ENCODE data around the gene TULP4.
"Not testable (repeated sequence)": the region's sequence is repeated elsewhere in the genome, so short reads cannot be mapped to it uniquely, and the experiment has no call there.

The TULP4 gene

DNA sequence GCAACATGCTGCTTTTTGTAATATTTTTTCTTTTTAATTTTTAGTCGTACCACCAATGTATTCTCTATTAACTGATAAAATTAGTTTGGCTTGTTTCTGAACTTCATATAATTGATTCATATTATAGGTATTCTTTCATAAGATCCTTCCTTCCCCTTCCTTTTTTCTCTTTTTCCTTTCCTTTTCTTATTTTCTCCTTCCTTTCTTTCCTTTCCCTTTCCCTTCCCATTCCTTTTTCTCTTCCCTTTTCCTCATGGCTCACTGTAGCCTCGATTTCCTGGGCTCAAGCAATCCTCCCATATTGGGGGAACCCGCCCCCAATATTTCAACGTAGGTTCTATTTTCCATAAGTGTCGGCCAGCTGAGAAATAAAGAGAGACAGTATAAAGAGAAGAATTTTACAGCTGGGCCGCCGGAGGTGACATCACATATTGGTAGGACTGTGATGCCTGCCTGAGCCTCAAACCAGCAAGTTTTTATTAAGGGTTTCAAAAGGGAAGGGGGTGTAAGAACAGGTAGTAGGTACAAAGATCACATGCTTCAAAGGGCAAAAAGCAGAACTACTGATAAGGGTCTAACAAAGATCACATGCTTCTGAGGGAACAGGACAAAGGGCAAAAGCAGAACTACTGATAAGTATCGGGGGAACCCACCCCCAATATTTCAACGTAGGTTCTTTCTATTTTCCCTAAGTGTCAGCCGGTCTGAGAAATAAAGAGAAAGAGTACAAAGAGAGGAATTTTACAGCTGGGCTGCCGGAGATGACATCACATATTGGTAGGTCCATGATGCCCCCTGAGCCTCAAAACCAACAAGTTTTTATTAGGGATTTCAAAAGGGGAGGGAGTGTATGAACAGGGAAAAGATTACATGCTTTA lies 16.1 kb upstream of the TULP4 start:
- not testable (repeated sequence) for DNase-seq

DNA sequence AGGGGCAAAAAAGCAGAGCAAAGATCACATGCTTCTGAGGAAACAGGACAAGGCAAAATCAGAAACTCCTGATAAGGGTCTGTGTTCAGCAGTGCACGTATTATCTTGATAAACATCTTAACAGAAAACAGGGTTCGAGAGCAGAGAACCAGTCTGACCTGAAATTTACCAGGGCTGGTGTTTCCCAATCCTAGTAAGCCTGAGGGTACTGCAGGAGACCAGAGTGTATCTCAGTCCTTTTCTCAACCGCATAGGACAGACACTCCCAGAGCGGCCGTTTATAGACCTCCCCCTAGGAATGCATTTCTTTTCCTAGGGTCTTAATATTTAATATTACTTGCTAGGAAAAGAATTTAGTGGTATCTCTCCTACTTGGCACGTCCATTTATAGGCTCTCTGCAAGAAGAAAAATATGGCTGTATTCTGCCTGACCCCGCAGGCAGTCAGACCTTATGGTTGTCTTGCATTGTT lies 15.4 kb upstream of the TULP4 start:
- DNase-seq, result not testable (repeated sequence)

DNA sequence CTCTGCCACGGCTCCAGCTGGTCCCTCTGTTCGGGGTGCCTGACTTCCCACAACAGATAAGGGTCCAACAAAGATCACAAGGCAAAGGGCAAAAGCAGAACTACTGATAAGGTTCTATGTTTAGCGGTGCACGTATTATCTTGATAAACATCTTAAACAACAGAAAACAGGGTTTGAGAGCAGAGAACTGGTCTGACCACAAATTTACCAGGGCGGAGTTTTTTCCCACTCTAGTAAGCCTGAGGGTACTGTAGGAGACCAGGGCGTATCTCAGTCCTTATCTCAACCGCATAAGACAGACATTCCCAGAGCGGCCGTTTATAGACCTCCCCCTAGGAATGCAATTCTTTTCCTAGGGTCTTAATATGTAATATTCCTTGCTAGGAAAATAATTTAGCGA lies 14.6 kb upstream of the TULP4 start:
- not testable (repeated sequence) for DNase-seq

DNA sequence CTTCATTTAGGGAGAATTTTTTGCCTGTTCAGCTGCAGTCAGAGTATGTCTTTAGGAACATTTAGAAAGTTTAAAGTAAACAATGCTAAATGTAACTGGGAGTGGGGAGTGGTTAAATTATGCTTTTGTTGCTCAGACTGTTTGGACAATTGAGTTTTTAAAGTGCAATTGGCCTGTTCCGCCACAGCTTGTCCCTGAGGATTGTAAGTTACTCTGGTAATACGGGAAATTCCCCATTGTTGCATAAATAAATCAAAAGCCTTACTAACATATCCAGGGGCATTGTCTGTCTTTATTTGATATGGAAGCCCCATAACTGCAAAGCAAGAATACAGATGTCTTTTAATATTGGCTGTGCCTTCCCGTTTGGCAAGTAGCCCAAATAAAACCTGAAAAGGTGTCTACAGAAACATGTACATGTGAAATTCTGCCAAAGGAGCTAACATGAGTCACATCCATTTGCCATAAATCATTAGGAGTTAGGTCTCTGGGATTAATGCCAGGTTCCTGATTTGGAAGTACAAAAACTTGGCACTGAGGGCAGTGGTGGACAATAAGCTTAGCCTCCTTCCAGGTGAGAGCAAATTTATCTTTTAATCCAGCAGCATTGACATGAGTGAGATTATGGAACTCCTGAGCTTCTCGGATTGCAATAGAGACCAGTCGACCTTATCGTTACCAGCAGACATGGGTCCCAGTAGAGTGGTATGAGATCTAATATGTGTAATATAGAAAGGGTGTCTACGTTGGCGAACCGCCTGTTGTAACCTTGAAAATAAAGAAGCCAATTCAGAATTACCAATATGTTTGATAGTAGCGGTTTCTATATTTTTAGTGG lies 11.7 kb upstream of the TULP4 start:
- peak in 1 of 14 donors; percentile 37 for DNase-seq

DNA sequence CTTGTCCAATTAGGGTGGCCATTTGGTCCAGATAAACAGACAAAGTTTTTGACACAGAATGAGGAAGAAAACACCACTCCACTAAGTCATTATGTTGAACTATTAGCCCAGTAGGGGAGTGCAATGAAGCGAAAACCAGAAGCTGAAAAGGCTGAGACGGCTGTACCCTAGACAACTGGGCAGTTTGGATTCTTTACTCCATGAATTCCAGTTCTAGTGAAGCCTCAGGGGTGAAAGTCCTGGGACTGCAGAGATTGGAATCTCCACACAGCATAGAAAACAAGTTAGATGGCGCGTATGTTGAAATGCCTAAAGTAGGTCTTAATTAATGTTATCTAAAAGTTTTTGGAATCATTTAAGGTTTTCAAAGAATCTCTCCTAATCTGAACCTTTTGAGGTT lies 10.7 kb upstream of the TULP4 start:
- DNase-seq, result not testable (repeated sequence)

DNA sequence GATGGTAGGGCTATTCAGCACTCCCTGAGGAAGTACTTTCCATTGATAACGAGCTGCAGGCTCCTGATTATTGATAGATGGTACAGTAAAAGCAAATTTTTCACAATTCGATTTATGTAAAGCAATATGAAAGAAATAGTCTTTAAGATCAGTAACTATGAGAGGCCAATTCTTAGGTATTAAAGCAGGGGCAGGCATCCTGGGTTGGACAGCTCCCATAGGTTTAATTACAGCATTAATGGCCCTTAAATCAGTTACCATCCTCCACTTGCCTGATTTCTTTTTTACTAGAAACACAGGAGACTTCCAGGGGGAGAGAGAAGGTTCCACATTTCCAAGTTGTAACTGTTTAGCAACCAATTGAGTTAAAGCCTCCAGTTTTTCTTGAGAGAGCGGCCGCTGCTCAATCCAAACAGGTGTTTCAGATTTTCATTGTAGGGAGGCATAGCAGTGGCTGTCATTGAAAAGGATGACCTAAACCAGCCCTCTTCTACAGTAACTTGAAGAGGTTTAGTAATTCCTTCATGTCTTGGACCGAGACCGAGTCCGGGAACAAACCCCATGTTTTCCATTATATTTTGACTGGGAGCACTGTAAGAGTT lies 10.0 kb upstream of the TULP4 start:
- DNase-seq, result not testable (repeated sequence)

DNA sequence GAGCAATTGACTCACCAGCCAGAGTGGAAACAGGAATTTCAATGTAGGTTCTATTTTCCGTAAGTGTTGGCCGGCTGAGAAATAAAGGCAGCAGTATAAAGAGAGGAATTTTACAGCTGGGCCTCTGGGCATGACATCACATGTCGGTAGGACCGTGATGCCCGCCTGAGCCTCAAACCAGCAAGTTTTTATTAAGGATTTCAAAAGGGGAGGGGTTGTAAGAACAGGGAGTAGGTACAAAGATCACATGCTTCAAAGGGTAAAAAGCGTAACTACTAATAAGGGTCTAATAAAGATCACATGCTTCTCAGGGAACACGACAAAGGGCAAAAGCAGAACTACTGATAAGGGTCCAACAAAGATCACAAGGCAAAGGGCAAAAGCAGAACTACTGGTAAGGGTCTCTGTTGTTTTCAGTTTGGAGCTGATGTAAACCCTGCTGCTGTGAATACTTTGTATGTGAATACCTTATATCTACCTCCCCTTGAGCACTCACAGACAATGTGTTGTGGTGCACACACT lies 9.0 kb upstream of the TULP4 start:
- no peak for DNase-seq

DNA sequence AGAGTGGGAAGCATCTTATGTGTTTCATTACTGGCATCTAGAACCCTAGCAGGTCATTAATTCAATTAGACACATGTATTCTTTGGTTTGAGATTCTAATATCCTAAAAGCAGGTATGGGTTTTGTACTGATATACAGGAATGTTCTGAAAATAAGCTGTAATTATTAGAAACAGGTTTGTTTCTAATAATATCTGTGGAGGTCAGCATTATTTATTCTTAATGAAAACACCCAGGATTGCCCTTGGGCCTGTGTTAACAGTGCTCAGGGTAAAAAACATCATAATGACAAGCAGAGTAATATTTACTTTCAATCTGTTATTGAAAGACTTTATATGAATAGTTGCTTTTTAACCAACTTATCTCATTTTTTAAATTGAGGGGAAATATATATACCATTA lies 8.0 kb upstream of the TULP4 start:
- no peak for DNase-seq

DNA sequence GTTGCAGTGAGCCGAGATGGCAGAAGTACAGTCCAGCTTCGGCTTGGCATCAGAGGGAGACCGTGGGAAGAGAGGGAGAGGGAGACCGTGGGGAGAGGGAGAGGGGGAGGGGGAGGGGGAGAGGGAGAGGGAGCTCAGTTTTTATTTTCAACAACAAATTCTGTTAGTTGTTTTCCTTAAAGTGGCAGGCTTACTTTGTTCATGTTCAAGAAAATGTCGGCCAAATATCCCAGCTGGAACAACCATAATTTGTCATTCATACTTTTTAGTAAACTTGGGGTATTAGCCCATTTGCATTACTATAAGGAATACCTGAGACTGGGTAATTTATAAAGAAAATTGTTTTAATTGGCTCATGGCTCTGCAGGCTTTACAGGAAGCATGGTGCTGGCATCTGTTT lies 2.5 kb upstream of the TULP4 start:
- DNase-seq, result no peak

DNA sequence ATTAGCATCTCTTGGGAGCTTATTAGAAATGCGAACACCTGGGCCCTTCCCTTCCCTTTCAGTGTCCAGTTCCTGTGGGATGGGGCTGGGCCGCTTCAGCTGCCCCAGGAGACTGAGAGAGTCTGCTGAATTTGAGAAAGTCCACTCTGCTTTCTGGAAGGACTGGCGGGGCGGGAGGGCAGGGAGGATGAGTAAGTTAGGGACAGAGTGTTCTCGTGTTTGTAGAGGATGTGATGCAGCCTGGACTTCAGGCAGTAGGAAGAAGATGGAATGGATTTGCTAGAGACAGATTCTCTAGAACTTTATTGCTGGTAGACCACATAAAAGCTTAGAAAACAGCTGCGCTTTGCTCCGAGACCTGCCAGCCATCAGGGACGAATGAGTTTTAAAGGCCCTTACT lies 1.1 kb upstream of the TULP4 start:
- no peak for DNase-seq

DNA sequence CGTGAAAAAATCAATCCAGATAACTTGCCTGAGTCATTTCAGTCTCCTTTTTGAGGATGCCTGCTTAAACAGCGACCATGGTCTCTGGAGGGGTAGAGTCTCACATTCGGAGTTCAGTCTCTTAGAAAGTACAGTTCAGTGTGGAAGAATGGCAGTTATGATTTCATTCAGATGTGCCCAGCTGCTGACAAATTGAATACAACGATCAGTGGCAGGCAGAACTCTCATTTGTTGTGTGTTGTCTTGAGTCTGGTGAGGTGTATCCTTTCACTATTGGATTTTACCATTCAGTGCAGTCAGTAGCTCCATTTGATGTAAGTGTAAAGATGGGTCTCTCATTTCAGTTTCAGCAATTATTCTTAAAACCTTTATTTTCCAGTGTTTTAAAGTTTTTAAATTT lies 639 bp upstream of the TULP4 start:
- DNase-seq, result no peak

DNA sequence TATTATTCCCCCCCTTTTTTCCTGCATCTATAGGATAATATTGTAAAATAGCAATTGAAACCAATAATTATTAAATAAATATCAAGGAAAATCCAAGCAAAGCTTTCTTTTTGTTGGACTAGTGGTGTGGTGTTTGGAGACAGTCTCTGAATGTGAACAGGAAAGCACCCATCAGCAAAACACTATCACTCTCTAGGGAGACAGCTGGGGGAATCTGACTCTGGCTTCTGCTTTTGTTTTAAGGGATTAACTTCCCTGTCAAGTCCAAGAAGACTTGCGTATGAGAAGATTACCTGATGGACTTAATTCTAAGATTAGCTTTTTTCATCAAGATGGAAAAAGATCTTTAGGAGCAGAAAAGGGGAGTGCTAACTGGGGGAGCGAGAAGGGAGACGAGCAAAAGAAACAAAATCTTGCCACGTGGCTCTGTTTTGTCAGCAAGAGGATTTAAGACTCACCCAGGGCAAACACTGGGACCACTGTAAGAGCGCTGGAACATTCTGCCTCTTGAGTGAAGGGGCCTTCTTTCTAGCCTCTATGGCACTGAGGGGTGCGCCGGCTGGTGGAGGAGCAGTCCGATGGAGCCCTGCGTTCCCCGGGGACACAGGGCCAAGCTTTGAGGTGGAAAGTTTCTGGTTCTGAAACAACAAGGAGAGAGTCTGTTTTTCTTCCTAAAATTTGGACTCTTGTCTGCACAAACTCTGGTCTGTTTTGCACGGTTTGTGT lies 570 bp downstream of the TULP4 start:
- peak in 1 of 14 donors; percentile 11 for DNase-seq

DNA sequence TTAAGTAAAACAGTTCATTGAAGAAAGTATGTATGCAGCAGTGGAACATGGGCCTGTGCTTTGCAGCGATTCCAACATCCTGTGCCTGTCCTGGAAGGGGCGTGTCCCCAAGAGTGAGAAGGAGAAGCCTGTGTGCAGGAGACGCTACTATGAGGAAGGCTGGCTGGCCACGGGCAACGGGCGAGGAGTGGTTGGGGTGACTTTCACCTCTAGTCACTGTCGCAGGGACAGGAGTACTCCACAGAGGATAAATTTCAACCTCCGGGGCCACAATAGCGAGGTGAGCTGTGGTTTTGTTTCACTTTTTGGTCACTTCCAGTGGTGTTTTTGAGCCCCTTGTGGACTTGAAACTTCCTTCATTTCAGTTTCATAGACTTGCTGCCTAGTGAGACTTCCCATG lies 1.7 kb downstream of the TULP4 start:
- DNase-seq, result no peak

DNA sequence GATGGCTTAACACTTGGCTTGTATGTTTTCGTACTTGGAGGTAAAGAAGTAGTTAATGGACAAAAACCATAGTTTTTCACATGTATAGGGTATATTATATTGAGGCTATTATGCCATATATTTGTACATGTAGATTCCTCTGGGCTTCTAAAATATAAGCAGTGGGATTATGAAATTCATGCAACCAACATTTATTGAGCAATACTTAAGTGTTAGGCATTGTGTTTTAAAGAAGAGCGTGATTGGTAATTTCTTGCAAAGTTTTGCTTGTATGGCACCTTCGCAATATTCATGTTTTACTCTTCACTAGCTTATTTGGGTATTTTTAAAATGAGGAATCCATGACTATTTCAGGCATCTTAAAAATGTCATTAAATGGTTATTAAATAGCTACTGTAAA lies 2.5 kb downstream of the TULP4 start:
- DNase-seq, result no peak

DNA sequence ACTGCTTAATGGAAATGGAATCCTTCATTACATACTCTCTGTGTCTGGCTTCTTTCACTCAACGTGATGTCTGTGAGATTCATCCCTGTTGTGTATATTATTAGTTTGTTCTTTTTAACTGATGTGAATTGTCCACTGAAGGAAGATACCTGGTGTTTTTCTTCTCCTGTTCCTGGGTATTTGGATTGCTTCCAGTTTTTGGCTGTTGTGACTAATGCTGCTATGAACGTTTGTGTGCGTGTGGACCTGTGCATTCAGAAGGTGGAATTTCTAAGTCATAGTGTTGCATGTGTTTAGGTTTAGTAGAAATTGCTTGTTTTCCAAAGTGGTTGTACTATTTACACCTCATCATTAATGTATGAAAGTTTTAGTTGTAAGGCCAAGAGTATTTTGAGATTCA lies 3.8 kb downstream of the TULP4 start:
- no peak for DNase-seq

DNA sequence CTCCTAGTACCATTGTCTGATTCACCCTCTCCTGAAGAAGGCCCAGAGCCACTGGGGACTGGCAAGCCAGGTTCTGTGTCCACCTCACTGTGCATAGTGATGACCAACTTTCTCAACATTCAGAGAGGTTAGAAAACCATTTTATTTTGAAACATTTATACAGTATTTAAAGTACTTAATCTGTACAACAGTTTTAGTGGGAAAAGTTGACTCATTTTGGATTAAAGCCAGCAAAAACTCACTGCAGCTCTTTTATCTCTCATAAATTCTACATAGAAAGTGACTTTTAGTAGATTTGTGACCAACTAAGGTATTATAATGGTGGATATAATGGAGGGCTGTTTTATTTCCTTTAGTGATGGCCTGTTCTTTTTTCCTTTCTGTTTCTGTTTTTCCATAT lies 9.7 kb downstream of the TULP4 start:
- no peak for DNase-seq

DNA sequence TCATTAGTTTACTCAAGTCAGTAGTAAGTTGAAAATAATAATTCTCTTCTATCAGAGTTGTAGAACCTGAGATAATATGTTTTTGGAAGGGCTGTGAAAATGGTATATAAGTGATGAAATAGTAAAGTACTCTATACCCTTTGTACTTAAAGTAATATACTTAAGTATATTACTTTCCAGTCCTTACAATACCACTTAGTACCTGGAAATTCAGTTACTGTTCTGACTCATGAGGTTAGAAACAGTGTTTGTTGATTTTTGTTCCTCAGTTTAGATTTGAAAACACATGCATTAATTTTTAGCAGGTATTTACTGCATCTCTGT lies 10.1 kb downstream of the TULP4 start:
- no peak for DNase-seq

DNA sequence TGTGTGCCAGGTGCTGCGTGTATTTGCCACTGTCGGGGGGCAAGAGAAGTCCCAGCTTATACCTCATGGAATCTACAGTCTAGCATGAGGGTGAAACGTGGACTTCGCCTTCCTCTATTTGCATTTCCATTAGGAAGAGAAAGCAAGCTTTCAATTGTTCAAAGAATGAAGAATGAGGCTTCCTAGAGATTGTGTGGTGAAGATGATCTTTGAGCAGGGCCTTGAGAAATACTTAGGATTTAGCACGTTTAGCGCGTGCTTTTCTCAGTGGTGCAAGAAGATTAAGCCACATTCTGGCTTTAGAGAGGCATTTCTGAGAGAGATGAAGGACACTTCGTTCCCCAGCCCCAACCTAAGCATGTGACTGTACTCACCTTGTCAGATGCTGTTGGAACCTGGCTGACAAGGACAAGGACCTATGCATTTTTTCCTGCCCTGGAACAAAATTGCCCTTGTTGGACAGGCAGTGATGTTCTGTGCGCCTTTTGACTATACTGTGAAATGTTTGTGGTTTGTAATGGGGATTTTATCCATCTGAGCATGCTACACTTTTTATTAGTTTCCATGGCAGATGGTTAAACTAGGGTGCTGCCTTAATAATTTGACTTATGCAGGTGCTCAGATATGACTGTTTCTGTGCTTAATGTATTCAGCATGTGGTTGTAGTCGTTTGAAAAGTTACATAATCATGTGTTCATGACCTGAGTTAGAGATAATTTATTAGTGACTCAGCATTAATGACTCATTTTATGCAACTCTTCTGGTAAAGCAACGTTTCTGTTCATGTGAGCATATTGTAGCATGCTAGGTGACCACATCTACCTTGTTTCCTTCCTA lies 10.7 kb downstream of the TULP4 start:
- peak in 1 of 14 donors; percentile 43 for DNase-seq

DNA sequence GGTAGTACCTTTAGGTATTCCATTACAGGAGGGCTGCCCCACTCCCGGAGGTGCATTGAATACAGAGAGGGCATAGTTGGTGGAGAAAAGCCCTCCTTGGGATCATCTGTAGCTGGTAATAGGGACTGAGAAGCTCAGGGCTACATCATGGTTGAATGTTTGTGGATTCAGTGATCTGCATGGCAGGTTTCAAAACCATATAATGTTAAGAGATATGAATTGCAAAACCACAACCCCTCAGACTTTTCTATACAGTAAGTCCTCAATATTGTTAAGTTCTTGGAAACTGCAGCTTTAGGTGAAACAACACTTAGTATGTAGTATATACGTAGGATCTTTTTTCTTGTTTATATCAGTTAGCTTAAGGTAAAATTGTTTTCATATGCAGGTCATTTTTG lies 11.3 kb downstream of the TULP4 start:
- no peak for DNase-seq

DNA sequence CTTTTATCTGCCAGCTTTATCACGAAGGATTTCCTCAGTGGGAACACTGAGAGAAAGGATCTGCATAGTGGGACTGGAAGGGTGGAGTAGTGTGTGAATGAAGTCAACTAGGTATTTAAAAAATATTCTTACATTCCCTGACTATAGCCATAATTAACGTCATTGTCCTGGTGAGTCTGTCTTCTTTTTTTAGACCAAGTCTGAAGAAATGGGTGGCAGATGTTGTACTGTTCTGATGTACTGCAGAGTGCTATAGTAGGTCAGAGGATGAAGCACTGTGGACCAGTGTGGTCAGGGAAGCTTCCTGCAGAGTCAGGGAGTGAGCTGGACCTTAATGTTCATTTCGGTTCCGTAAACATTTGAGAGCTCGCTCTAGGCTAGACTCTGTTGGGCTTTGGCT lies 11.9 kb downstream of the TULP4 start:
- peak in 1 of 14 donors; percentile 38 for DNase-seq

DNA sequence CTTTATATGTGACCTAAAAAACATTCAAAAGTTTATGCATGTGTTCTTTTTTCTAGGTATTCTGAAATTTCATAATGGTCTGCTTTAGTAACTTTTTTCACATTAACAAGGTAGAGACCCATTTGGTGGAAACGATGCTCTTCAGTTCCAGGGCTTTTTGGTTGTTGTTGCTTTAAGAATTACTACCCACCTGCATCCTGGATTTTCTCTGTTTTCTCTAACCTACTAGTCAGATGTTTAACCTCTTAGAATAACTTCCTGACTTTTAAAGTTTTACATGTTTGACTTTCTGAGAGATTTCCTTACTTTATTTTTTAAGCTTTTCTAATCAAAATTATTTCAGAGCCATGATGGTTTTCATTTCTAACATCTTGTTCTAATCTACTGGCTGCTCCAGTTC lies 14.9 kb downstream of the TULP4 start:
- no peak for DNase-seq

Data from C1 segment of cervical spinal cord (tissue), 14 donors.